ENCODE measurements around the gene ANKRD40.
"Not testable (repeated sequence)": the region's sequence is repeated elsewhere in the genome, so short reads cannot be mapped to it uniquely, and the experiment has no call there.

The ANKRD40 gene

GRCh38 chr17:50710650-50711049, 2.9 kb upstream of the ANKRD40 start:
- DNase-seq (ENCODE audit: low read depth), result no peak

GRCh38 chr17:50710025-50710424, 2.3 kb upstream of the ANKRD40 start:
- no peak for DNase-seq (ENCODE audit: low read depth)

GRCh38 chr17:50709053-50709452, 1.3 kb upstream of the ANKRD40 start:
- not testable (repeated sequence) for DNase-seq (ENCODE audit: low read depth)

DNA sequence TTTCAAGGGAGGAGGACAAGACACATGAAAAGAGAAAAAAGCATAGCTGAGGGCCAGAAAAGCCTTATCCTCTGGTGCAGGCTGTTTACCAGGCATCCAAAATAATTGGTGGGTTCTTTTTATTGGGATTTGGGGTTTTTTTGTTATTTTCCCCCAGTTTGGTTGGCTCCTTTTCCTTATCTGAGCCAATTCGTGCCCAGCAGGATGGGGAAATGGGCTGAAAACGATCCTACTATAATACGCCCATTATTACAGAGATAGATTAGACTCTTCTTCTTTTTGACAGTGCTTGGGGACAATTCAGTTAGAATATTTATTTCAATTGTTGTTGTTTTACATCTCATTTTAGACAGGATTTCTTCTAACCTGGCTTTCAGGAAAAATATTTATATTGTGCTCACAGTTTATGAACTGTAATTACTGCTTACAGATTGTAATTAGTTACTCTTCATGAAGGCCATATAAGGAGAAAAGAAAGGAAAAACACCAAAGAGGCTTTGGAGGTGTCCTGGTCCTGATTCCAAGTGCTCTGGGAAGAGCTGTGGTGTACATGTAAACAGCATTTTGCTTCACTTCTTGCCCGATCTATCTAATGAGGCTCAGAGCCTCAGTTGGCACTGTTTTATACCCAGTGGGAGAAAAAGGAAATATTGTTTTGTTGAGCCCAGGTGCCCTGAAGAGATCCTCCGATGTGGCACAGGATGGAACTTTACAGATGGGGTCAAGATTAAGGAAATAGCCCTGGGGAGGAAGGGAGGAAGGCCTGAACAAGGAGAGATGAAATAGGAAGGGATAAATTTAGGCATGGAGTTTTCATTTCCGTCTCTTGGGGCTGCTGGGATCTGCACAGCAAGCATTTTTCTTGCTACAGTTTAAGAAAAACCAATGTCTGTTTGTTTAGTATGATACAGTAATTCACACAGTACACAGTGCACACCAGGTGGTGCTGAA, 611 bp upstream of the ANKRD40 start:
- no peak for DNase-seq (ENCODE audit: low read depth)

DNA sequence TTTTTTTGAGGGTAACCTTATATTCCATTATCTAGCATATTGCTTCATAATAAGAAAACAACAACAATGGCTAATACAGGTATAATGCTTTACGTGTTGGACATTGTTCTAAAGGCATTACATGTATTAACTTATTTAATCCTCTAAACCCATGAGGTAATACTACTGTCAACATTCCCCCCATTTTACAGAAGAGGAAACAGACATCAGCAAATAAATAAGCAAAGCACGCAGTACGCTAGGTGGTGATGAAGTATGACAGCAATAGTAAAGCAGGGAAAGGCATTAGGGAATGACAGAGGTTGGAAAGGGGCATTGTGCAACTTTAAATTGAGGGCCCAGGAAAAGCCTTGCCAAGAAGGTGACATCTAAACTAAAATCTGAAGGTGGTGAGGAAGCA, 4.6 kb downstream of the ANKRD40 start:
- DNase-seq (ENCODE audit: low read depth), result no peak

DNA sequence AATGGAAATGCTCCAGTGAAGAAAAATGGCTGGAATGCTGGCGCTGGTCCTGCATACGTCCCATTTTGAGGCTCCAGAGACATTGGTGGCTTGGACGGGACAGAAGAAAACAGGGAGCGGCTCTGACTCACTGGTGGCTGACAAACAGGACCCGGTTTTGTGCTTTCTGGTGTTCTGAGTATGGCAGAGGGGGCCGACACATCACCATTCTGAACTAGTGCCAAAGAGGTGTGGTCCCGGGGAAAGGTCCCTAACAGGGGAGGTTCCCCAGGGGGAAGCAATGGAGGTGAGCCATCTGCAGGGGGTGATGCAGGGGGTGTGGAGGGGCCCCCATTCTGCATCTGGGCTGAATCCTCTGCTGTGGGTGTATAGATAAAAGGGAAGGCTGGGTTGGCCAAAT, 8.3 kb downstream of the ANKRD40 start:
- DNase-seq (ENCODE audit: low read depth), result no peak

DNA sequence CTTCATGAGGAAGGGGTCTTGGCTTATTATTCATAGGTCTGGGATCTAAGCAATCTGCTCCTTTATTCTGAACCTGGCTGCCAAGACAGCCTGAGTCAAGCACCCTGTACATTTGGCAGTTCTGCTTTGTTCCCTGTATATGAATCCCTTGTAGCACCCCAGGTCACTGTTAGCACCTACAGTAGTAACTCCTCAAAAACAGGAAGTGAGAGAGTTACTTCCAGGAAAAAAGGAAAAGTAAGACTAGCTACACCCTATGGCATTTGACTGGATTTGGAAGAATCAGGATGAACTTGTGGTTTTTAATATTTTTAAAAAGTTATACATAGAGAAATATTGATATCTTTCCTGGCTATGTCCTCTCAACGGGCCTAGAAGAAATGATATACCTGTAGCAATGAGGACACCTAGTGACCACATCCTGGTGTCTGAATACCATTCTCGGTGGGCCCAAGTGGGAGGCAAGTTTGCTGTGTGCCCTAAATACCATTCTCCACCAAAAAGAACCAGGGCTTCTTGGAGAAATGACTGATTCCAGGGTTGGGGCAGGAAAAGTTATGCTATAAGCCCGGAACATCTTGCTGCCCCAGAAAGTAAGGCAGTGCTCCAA, 9.9 kb downstream of the ANKRD40 start:
- no peak for DNase-seq (ENCODE audit: low read depth)

- no peak for DNase-seq (ENCODE audit: low read depth)
These were observed 10.7 kb downstream of the ANKRD40 start for GRCh38 chr17:50697062-50697461.

DNA sequence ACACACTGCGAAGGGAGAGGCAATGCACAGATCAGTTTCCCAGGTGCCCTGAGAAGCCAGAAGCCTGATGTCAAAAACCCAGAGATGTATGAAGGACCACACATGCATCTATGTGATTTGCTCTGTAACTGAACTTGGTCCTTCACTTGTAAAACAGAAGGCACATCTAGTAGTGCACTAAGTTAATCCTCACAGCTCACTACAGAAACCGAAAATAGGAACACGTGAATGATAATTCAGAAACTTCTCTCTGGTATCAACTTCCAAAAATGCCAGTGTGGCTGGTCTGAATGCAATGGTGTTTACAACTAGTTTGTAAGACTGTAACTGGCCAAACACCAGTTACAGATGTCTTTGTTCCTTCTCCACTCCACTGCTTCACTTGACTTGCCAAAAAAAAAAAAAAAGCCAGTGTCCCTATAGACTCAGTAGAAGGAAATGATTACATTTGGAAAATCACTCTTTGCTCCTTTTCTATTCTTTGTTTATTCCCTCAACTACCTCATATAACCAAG, 11.3 kb downstream of the ANKRD40 start:
- no peak for DNase-seq (ENCODE audit: low read depth)

GRCh38 chr17:50693036-50693682, 14.6 kb downstream of the ANKRD40 start:
- no peak for DNase-seq (ENCODE audit: low read depth)

GRCh38 chr17:50692448-50693035, 15.2 kb downstream of the ANKRD40 start:
- DNase-seq (ENCODE audit: low read depth), result no peak

DNA sequence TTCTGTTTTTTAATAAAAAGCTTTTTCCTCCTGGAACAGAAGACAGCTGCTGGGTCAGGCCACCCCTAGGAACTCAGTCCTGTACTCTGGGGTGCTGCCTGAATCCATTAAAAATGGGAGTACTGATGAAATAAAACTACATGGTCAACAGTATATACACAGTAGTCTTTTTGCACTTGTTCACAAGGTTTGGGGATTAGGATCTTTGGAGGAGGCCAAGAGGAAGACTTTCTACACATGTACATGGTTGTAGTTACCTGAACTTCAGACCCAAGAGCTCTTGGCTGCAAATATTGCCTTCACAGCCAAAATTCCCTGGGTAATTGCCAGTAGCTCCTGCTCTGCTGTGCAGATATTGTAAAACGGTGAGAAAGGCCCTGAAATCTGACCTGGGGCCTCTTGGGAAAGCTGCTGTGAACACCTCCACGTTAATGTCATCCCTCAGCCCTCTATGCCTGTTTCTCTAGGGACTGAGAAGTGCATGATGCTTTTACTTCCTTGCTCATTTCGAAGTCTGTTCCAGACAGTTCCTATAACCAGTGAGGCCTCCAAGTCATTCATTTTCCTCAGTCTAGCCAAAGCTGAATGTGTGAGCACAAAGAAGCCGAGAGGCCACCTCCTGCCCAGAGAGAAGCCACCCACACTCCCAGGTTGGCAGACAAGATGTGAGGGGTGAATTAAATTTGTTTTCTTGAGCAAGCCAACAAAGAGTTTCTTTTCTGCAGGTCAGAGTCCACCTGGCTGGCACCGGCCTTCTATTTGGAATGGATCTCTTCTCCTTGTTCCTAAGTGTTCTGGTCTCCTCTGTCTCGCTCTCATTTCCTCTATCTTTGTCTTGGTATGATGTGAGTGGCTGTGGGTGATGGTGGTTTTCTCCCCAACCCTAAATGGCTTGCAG, 15.9 kb downstream of the ANKRD40 start:
- DNase-seq (ENCODE audit: low read depth), result no peak

GRCh38 chr17:50690887-50691549, 16.7 kb downstream of the ANKRD40 start:
- no peak for DNase-seq (ENCODE audit: low read depth)

- no peak for DNase-seq (ENCODE audit: low read depth)
These were observed 17.5 kb downstream of the ANKRD40 start for GRCh38 chr17:50689956-50690886.

GRCh38 chr17:50689251-50689650, 18.5 kb downstream of the ANKRD40 start:
- no peak for DNase-seq (ENCODE audit: low read depth)

- no peak for DNase-seq (ENCODE audit: low read depth)
These were observed 19.5 kb downstream of the ANKRD40 start for GRCh38 chr17:50688245-50688644.

- DNase-seq (ENCODE audit: low read depth), result no peak
These were observed 20.3 kb downstream of the ANKRD40 start for GRCh38 chr17:50687200-50688066.

DNA sequence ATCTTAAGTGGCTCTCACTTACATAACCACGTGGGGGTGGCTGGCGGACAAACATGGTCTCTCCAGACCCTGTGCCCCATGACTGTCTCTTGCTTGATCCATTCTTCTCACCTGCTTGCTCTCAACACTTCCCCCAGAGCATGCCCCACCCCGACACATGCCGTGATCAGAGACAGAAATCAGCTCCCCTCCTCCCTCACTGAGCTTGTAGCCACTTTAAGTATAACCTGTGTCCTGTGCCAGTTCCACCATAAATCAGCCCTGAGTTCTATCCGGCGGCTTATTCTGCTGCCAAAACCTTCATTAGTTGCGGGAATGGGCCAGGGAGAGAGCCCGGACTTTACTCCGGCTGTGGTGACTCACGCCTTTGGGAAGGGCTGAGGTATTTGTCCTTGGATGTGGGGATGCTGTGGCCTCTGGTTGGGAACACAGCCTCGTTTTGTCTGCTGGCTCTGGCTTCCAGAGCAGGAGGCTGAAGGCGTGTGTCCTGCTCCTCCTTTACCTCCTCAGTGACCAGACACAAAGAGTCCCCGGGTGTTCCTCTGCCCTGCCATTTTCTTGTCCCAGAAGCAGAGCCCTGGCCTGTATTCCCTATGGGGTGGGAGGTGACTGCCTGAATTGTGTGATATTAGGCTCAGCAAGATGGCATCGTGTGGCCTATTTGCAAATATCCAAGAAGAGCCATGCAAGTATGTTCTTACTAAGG, 21.1 kb downstream of the ANKRD40 start:
- DNase-seq (ENCODE audit: low read depth), result no peak
